ENCODE data around the gene SH3RF3. TPM values are rescaled to one million over a fixed set of nuclear protein-coding genes. Genes with fewer than 3 reads are reported as not detected.
A peak's percentile ranks its signal among the peaks of the same experiment; 100 is the strongest.

Gene SH3RF3
- total and polyA plus RNA-seq, 4 donors = 2.9 to 9.7 (median 8.6) TPM

- H3K4me1 ChIP-seq (ENCODE audit: control insufficient read depth in 5 of 5, insufficient read depth in 5 of 5, low read length in 5 of 5) = peaks cover 0 to 13% (median 0%) of the 10 kb centered on the region in 5 donors
- no peak overlapping the region for H3K4me3 ChIP-seq
- H3K27ac ChIP-seq (ENCODE audit: low read depth in 1 of 2, low read length in 1 of 2) = peak overlapping the region in 1 of 2 donors; percentile 15
- 44 to 66% methylated on average over 1 of the region's 1 CpG for WGBS, 2 donors
- no peak for DNase-seq
- no peak overlapping the region for H3K9ac ChIP-seq (ENCODE audit: insufficient read depth in 1 of 2, low read length in 2 of 2)
- TF ChIP-seq CTCF (IDR thresholded peaks at IDR 0.05; ENCODE audit: control extremely low read depth, extremely low read depth) = no peak
- no peaks in the 10 kb centered on the region for H3K27me3 ChIP-seq (ENCODE audit: control insufficient read depth in 3 of 3, insufficient read depth in 3 of 3, low read length in 2 of 3)
- ATAC-seq (ENCODE audit: insufficient read depth, low FRiP score) = no peak
- H3K36me3 ChIP-seq (ENCODE audit: control insufficient read depth in 4 of 4, insufficient read depth in 4 of 4, low read length in 4 of 4) = no peaks in the 10 kb centered on the region
- no peaks in the 10 kb centered on the region for H3K9me3 ChIP-seq (ENCODE audit: control insufficient read depth in 4 of 4, insufficient read depth in 3 of 4, low read length in 3 of 4)
These were observed 35.3 kb downstream of the SH3RF3 start for GRCh38 chr2:109164311-109164710.

GRCh38 chr2:109164739-109165221 lies 35.8 kb downstream of the SH3RF3 start:
- no peak for ATAC-seq (ENCODE audit: insufficient read depth, low FRiP score)

GRCh38 chr2:109166811-109167210 lies 37.8 kb downstream of the SH3RF3 start:
- no peak overlapping the region for H3K9ac ChIP-seq (ENCODE audit: insufficient read depth in 1 of 2, low read length in 2 of 2)
- no peaks in the 10 kb centered on the region for H3K9me3 ChIP-seq (ENCODE audit: control insufficient read depth in 4 of 4, insufficient read depth in 3 of 4, low read length in 3 of 4)
- no peak overlapping the region for H3K4me3 ChIP-seq
- no peak for TF ChIP-seq CTCF (IDR thresholded peaks at IDR 0.05; ENCODE audit: control extremely low read depth, extremely low read depth)
- WGBS, 2 donors = 82 to 96% methylated on average over 2 of the region's 2 CpGs
- DNase-seq (no peak), ATAC-seq (ENCODE audit: insufficient read depth, low FRiP score) (no peak)
- no peak overlapping the region for H3K27ac ChIP-seq (ENCODE audit: low read depth in 1 of 2, low read length in 1 of 2)
- H3K27me3 ChIP-seq (ENCODE audit: control insufficient read depth in 3 of 3, insufficient read depth in 3 of 3, low read length in 2 of 3) = no peaks in the 10 kb centered on the region
- H3K4me1 ChIP-seq (ENCODE audit: control insufficient read depth in 5 of 5, insufficient read depth in 5 of 5, low read length in 5 of 5) = peaks cover 0 to 20% (median 6%) of the 10 kb centered on the region in 5 donors
- H3K36me3 ChIP-seq (ENCODE audit: control insufficient read depth in 4 of 4, insufficient read depth in 4 of 4, low read length in 4 of 4) = no peaks in the 10 kb centered on the region

More at GRCh38 chr2:109164739-109165221, 35.8 kb downstream of the SH3RF3 start:
- Histone ChIP-seq H3K27me3 (ENCODE audit: control insufficient read depth in 3 of 3, insufficient read depth in 3 of 3, low read length in 2 of 3) (no peaks in the 10 kb centered on the region), H3K4me3 (no peak overlapping the region), H3K9ac (ENCODE audit: insufficient read depth in 1 of 2, low read length in 2 of 2) (no peak overlapping the region), H3K4me1 (ENCODE audit: control insufficient read depth in 5 of 5, insufficient read depth in 5 of 5, low read length in 5 of 5) (peaks cover 0 to 13% (median 0%) of the 10 kb centered on the region in 5 donors), H3K36me3 (ENCODE audit: control insufficient read depth in 4 of 4, insufficient read depth in 4 of 4, low read length in 4 of 4) (no peaks in the 10 kb centered on the region), H3K27ac (ENCODE audit: low read depth in 1 of 2, low read length in 1 of 2) (peak overlapping the region in 1 of 2 donors; percentile 15), H3K9me3 (ENCODE audit: control insufficient read depth in 4 of 4, insufficient read depth in 3 of 4, low read length in 3 of 4) (no peaks in the 10 kb centered on the region)
- no peak for TF ChIP-seq CTCF (IDR thresholded peaks at IDR 0.05; ENCODE audit: control extremely low read depth, extremely low read depth)
- 61 to 69% methylated on average over 3 of the region's 3 CpGs for WGBS, 2 donors
- DNase-seq = no peak

GRCh38 chr2:109168086-109168485 lies 39.1 kb downstream of the SH3RF3 start:
- H3K4me1 ChIP-seq (ENCODE audit: control insufficient read depth in 5 of 5, insufficient read depth in 5 of 5, low read length in 5 of 5) = peaks cover 4 to 24% (median 7%) of the 10 kb centered on the region in 5 donors
- WGBS, 2 donors = 82 to 96% methylated on average over 2 of the region's 2 CpGs
- H3K36me3 ChIP-seq (ENCODE audit: control insufficient read depth in 4 of 4, insufficient read depth in 4 of 4, low read length in 4 of 4) = no peaks in the 10 kb centered on the region
- H3K27ac ChIP-seq (ENCODE audit: low read depth in 1 of 2, low read length in 1 of 2) = no peak overlapping the region
- H3K9me3 ChIP-seq (ENCODE audit: control insufficient read depth in 4 of 4, insufficient read depth in 3 of 4, low read length in 3 of 4) = no peaks in the 10 kb centered on the region
- H3K9ac ChIP-seq (ENCODE audit: insufficient read depth in 1 of 2, low read length in 2 of 2) = no peak overlapping the region
- no peak overlapping the region for H3K4me3 ChIP-seq
- H3K27me3 ChIP-seq (ENCODE audit: control insufficient read depth in 3 of 3, insufficient read depth in 3 of 3, low read length in 2 of 3) = no peaks in the 10 kb centered on the region
- ATAC-seq (ENCODE audit: insufficient read depth, low FRiP score) (no peak), DNase-seq (no peak)
- no peak for TF ChIP-seq CTCF (IDR thresholded peaks at IDR 0.05; ENCODE audit: control extremely low read depth, extremely low read depth)

All from lung (tissue), 12 donors.